ENCODE data around the gene TSPAN3.

The TSPAN3 gene

GRCh38 chr15:77070495-77071304 lies at the start of gene TSPAN3:
Gene TSPAN3 (minus strand): TSS chr15:77071109. CDS start chr15:77070954, 155 bp downstream.
- H3K4me2 ChIP-seq (ENCODE audit: low read depth, low read length, poor library complexity, severe bottlenecking), result peak within 1 kb of the TSS; percentile 78
- H3K9ac ChIP-seq (ENCODE audit: low read length), result peak within 1 kb of the TSS; percentile 67
- no peak within 1 kb of the TSS for H3K27ac ChIP-seq (ENCODE audit: low read depth, low read length)
- H3F3A ChIP-seq (ENCODE audit: insufficient read depth), result 0 out of 2 replicates have a peak, but pooled peaks cover 4% of the 10 kb centered on the region
- H3K9me3 ChIP-seq (ENCODE audit: insufficient read depth, low read length), result no peaks in the 10 kb centered on the region
- H3K4me3 ChIP-seq (ENCODE audit: insufficient read depth, low read length, poor library complexity, severe bottlenecking), result peak within 1 kb of the TSS; percentile 71
- TF ChIP-seq CTCF (IDR thresholded peaks at IDR 0.05; ENCODE audit: insufficient read depth, low read length, poor library complexity, severe bottlenecking), result no peak
- no peak for TF ChIP-seq EZH2phosphoT487 (conservative IDR thresholded peaks at IDR 0.05; ENCODE audit: low read length)
- H3K36me3 ChIP-seq (ENCODE audit: low read length), result no peaks in the 10 kb centered on the region
- peaks cover 5% of the 10 kb centered on the region; the same call in 1 of the 2 replicates for H4K20me1 ChIP-seq (ENCODE audit: low read depth, low read length)
- H3K27me3 ChIP-seq (ENCODE audit: low read length), result no peaks in the 10 kb centered on the region
- H3K79me2 ChIP-seq (ENCODE audit: insufficient read depth, low read length), result no peaks in the 10 kb centered on the region; the same call in 1 of the 2 replicates
- H2AFZ ChIP-seq (ENCODE audit: low read depth, low read length, severe bottlenecking), result peak within 1 kb of the TSS; percentile 84
- H3K9me2 ChIP-seq (replicated peaks; ENCODE audit: insufficient read depth, low read length), result no peaks in the 10 kb centered on the region

- TF ChIP-seq CTCF (IDR thresholded peaks at IDR 0.05; ENCODE audit: insufficient read depth, low read length, poor library complexity, severe bottlenecking) (no peak), EZH2phosphoT487 (conservative IDR thresholded peaks at IDR 0.05; ENCODE audit: low read length) (no peak)
- Histone ChIP-seq H3K4me3 (ENCODE audit: insufficient read depth, low read length, poor library complexity, severe bottlenecking) (no peak overlapping the region), H3K27me3 (ENCODE audit: low read length) (no peaks in the 10 kb centered on the region), H3K9ac (ENCODE audit: low read length) (no peak overlapping the region), H3K9me3 (ENCODE audit: insufficient read depth, low read length) (no peaks in the 10 kb centered on the region), H3K27ac (ENCODE audit: low read depth, low read length) (no peak overlapping the region), H2AFZ (ENCODE audit: low read depth, low read length, severe bottlenecking) (no peak overlapping the region), H3K36me3 (ENCODE audit: low read length) (no peaks in the 10 kb centered on the region), H3K4me2 (ENCODE audit: low read depth, low read length, poor library complexity, severe bottlenecking) (no peak overlapping the region), H3K79me2 (ENCODE audit: insufficient read depth, low read length) (no peaks in the 10 kb centered on the region), H3K9me2 (replicated peaks; ENCODE audit: insufficient read depth, low read length) (no peaks in the 10 kb centered on the region), H4K20me1 (ENCODE audit: low read depth, low read length) (no peaks in the 10 kb centered on the region), H3F3A (ENCODE audit: insufficient read depth) (no peaks in the 10 kb centered on the region)
These were observed 49.7 kb upstream of the TSPAN3 start for GRCh38 chr15:77120576-77120975.

- no peaks in the 10 kb centered on the region for H3K36me3 ChIP-seq (ENCODE audit: low read length)
- no peak overlapping the region for H3K4me3 ChIP-seq (ENCODE audit: insufficient read depth, low read length, poor library complexity, severe bottlenecking)
- H3K9ac ChIP-seq (ENCODE audit: low read length), result no peak overlapping the region
- no peaks in the 10 kb centered on the region for H4K20me1 ChIP-seq (ENCODE audit: low read depth, low read length)
- H3F3A ChIP-seq (ENCODE audit: insufficient read depth), result no peaks in the 10 kb centered on the region
- H3K27me3 ChIP-seq (ENCODE audit: low read length), result no peaks in the 10 kb centered on the region
- no peaks in the 10 kb centered on the region for H3K79me2 ChIP-seq (ENCODE audit: insufficient read depth, low read length)
- no peaks in the 10 kb centered on the region for H3K9me2 ChIP-seq (replicated peaks; ENCODE audit: insufficient read depth, low read length)
- H3K4me2 ChIP-seq (ENCODE audit: low read depth, low read length, poor library complexity, severe bottlenecking), result no peak overlapping the region
- TF ChIP-seq CTCF (IDR thresholded peaks at IDR 0.05; ENCODE audit: insufficient read depth, low read length, poor library complexity, severe bottlenecking) (no peak), EZH2phosphoT487 (conservative IDR thresholded peaks at IDR 0.05; ENCODE audit: low read length) (no peak)
- no peaks in the 10 kb centered on the region for H3K9me3 ChIP-seq (ENCODE audit: insufficient read depth, low read length)
- no peak overlapping the region for H2AFZ ChIP-seq (ENCODE audit: low read depth, low read length, severe bottlenecking)
- no peak overlapping the region for H3K27ac ChIP-seq (ENCODE audit: low read depth, low read length)
These were observed 48.5 kb upstream of the TSPAN3 start for GRCh38 chr15:77119446-77119845.
